ENCODE measurements around the gene FAM90A1.
"Not testable (repeated sequence)": the region's sequence is repeated elsewhere in the genome, so short reads cannot be mapped to it uniquely, and the experiment has no call there.

DNA sequence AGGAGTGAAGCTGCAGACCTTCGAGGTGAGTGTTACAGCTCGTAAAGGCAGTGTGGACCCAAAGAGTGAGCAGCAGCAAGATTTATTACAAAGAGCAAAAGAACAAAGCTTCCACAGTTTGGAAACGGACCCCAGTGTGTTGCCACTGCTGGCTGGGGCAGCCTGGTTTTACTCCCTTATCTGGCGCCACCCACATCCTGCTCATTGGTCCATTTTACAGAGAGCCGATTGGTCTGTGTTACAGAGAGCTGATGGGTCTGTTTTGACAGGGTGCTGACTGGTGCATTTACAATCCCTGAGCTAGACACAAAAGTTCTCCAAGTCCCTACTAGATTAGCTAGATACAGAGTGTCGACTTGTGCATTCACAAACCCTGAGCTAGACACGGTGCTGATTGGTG, 24.2 kb upstream of the FAM90A1 start:
- TF ChIP-seq CTCF, EP300, POLR2A, POLR2AphosphoS5 (IDR thresholded peaks at IDR 0.05): not testable (repeated sequence)

Measured in sigmoid colon (tissue), 4 donors.